ENCODE measurements around the gene C1QTNF5. TPM values are rescaled to one million over a fixed set of nuclear protein-coding genes. Genes with fewer than 3 reads are reported as not detected.

C1QTNF5 gene
- total RNA-seq, 1 donor = 41.3 TPM

DNA sequence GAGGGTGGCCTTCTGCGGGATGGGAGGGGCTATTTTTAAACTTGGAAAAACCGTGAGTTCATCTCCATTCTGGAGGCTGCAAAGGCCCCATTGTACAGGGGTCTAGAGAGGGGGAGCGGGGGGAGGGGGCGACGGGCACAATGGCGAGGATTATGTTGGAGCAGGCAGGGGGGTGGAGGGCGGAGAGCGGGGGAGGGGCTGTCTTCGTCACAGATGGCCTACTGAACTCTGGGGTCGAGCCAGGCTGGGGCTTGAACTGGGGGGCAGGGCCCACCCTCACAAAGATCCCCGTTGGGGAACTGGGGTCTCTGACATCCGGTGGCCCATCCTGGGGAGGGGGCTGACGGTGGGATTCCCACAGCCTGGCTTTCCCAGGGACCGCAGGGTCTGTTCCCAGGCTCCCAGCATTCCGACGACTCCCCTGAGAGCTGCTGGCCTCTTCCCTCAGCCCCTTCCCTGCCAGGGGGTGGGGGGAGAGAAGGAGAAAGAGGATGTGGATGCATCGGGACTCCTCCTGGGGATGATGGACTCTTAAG lies 20.4 kb downstream of the C1QTNF5 start:
- Histone ChIP-seq H3K27ac (ENCODE audit: low read depth, low read length) (peak overlapping the region; percentile 65), H2AFZ (ENCODE audit: low read length) (peak overlapping the region; percentile 77), H3K36me3 (ENCODE audit: insufficient read depth, low read length) (no peaks in the 10 kb centered on the region), H3K4me1 (ENCODE audit: insufficient read depth, low read length) (peaks cover 55% of the 10 kb centered on the region), H3K4me2 (ENCODE audit: insufficient read depth, low read length) (peak overlapping the region; percentile 92), H3K4me3 (ENCODE audit: insufficient read depth, low read length) (peak overlapping the region; percentile 74), H4K20me1 (ENCODE audit: insufficient read depth, low read length) (no peaks in the 10 kb centered on the region), H3K9me3 (ENCODE audit: low read depth, low read length) (no peaks in the 10 kb centered on the region), H3K27me3 (ENCODE audit: insufficient read depth, low read length) (no peaks in the 10 kb centered on the region), H3K79me2 (ENCODE audit: insufficient read depth, low read length) (no peaks in the 10 kb centered on the region)
- TF ChIP-seq, protein P1, sequence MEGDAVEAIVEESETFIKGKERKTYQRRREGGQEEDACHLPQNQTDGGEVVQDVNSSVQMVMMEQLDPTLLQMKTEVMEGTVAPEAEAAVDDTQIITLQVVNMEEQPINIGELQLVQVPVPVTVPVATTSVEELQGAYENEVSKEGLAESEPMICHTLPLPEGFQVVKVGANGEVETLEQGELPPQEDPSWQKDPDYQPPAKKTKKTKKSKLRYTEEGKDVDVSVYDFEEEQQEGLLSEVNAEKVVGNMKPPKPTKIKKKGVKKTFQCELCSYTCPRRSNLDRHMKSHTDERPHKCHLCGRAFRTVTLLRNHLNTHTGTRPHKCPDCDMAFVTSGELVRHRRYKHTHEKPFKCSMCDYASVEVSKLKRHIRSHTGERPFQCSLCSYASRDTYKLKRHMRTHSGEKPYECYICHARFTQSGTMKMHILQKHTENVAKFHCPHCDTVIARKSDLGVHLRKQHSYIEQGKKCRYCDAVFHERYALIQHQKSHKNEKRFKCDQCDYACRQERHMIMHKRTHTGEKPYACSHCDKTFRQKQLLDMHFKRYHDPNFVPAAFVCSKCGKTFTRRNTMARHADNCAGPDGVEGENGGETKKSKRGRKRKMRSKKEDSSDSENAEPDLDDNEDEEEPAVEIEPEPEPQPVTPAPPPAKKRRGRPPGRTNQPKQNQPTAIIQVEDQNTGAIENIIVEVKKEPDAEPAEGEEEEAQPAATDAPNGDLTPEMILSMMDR (IDR thresholded peaks at IDR 0.05; ENCODE audit: extremely low read depth, low read depth, low read length) = no peak
- DNase-seq (ENCODE audit: insufficient read length, low spot score, missing footprints) = peak; percentile 92

DNA sequence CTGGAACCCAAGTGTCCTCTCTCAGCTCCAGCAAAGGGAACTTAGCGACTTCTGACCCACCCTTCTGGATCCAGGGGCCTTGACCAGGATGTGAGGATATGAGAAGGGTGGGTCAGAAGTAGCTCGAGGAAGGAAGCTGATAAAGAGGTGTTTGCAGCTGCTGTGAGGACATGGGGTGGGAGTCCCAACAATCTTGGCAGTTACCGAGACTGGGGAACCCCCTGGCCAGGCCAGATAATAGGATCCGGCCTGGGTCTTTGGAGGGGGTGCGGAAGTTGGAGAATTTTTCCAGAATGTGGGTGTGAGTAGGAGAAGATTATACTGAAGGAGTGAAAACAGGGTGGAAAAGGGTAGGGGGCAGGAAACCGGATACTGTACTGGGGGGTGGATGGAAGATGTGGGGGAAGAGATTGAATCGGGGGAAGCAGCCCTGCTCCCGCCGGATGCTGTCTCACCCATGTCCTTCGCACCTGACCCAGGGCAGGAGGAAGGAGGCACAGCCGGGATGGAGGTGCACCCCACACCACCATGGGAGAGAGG lies 20.9 kb downstream of the C1QTNF5 start:
- Histone ChIP-seq H3K4me1 (ENCODE audit: insufficient read depth, low read length) (peaks cover 56% of the 10 kb centered on the region), H2AFZ (ENCODE audit: low read length) (no peak overlapping the region), H3K79me2 (ENCODE audit: insufficient read depth, low read length) (no peaks in the 10 kb centered on the region), H3K4me2 (ENCODE audit: insufficient read depth, low read length) (no peak overlapping the region), H3K27me3 (ENCODE audit: insufficient read depth, low read length) (no peaks in the 10 kb centered on the region), H3K9me3 (ENCODE audit: low read depth, low read length) (no peaks in the 10 kb centered on the region), H4K20me1 (ENCODE audit: insufficient read depth, low read length) (no peaks in the 10 kb centered on the region), H3K27ac (ENCODE audit: low read depth, low read length) (peak overlapping the region; percentile 92), H3K4me3 (ENCODE audit: insufficient read depth, low read length) (no peak overlapping the region), H3K36me3 (ENCODE audit: insufficient read depth, low read length) (no peaks in the 10 kb centered on the region)
- DNase-seq (ENCODE audit: insufficient read length, low spot score, missing footprints) = peak; percentile 85
- TF ChIP-seq, protein P1 (IDR thresholded peaks at IDR 0.05; ENCODE audit: extremely low read depth, low read depth, low read length) = no peak

DNA sequence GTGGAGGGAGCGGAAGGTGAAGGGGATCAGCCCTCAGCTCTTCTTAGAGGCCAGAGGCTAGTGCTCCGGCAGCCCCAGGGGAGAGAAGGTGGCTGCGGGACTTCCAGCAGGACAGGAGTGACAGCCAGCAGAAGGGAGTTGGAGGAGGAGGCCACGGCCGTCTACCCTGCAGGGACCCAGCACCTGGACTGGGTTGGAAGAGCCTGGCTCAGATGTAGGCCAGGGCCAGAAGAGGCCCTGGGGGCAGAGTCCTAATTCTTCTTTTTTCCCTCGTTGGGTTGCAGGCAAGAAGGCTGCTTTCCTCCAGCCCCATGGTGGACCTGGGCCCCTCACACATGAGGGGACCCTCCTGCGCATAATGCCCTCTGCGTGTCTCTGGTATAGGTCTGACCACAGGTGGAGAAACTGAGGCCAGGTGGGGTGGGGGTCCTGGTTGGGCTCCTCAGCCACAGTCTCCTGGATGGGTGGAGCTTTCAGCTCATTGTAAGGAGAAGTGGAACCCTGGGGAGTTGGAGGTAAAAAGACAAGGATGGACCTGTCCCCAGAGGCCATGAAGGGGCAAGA lies 21.5 kb downstream of the C1QTNF5 start:
- H3K27me3 ChIP-seq (ENCODE audit: insufficient read depth, low read length) = no peaks in the 10 kb centered on the region
- H3K36me3 ChIP-seq (ENCODE audit: insufficient read depth, low read length) = no peaks in the 10 kb centered on the region
- no peaks in the 10 kb centered on the region for H3K9me3 ChIP-seq (ENCODE audit: low read depth, low read length)
- H3K4me2 ChIP-seq (ENCODE audit: insufficient read depth, low read length) = peak overlapping the region; percentile 66
- TF ChIP-seq, protein P1 (IDR thresholded peaks at IDR 0.05; ENCODE audit: extremely low read depth, low read depth, low read length) = no peak
- H3K27ac ChIP-seq (ENCODE audit: low read depth, low read length) = peak overlapping the region; percentile 92
- peak; percentile 44 for DNase-seq (ENCODE audit: insufficient read length, low spot score, missing footprints)
- no peaks in the 10 kb centered on the region for H4K20me1 ChIP-seq (ENCODE audit: insufficient read depth, low read length)
- H3K79me2 ChIP-seq (ENCODE audit: insufficient read depth, low read length) = no peaks in the 10 kb centered on the region
- H2AFZ ChIP-seq (ENCODE audit: low read length) = peak overlapping the region; percentile 90
- H3K4me3 ChIP-seq (ENCODE audit: insufficient read depth, low read length) = no peak overlapping the region
- peaks cover 56% of the 10 kb centered on the region for H3K4me1 ChIP-seq (ENCODE audit: insufficient read depth, low read length)
